ENCODE measurements around the gene MRPS35. TPM values are rescaled to one million over a fixed set of nuclear protein-coding genes. Genes with fewer than 3 reads are reported as not detected.

MRPS35 gene
- total RNA-seq, 4 donors from 2014 or later: 30.7 to 78.8 (median 63.8) TPM

GRCh38 chr12:27802511-27802910 is 91.9 kb downstream of the MRPS35 start:
- WGBS, 2 donors (ENCODE audit: low coverage in 1 of 2): 49 to 50% methylated on average over 4 of the region's 4 CpGs

DNA sequence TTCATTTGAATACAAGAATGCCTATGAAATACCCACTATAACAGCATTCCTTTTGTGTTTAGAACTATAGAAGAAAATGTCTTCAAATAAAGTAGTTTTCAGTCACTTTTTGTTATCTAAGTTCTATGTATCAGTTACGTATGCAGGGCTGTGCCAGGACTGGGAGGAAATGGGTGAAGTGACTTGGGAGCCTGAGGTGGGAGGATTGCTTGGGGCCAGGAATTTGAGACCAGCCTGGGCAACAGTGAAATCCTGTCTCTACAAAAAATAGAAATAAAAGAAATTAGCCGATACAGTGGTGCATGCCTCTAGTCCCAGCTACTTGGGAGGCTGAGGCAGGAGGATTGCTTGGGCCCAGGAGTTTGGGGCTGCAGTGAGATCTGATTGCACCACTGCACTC is 92.3 kb downstream of the MRPS35 start:
- Histone ChIP-seq H3K4me3 (no peak overlapping the region), H3K27me3 (no peaks in the 10 kb centered on the region), H3K9me3 (no peaks in the 10 kb centered on the region), H3K36me3 (peaks cover 0 to 15% (median 5%) of the 10 kb centered on the region in 4 donors), H3K27ac (no peak overlapping the region), H3K4me1 (no peaks in the 10 kb centered on the region)
- TF ChIP-seq POLR2AphosphoS5 (IDR thresholded peaks at IDR 0.05) (no peak), POLR2A (IDR thresholded peaks at IDR 0.05) (no peak), EP300 (IDR thresholded peaks at IDR 0.05; ENCODE audit: low read depth) (no peak)
- TF ChIP-seq, protein P1, sequence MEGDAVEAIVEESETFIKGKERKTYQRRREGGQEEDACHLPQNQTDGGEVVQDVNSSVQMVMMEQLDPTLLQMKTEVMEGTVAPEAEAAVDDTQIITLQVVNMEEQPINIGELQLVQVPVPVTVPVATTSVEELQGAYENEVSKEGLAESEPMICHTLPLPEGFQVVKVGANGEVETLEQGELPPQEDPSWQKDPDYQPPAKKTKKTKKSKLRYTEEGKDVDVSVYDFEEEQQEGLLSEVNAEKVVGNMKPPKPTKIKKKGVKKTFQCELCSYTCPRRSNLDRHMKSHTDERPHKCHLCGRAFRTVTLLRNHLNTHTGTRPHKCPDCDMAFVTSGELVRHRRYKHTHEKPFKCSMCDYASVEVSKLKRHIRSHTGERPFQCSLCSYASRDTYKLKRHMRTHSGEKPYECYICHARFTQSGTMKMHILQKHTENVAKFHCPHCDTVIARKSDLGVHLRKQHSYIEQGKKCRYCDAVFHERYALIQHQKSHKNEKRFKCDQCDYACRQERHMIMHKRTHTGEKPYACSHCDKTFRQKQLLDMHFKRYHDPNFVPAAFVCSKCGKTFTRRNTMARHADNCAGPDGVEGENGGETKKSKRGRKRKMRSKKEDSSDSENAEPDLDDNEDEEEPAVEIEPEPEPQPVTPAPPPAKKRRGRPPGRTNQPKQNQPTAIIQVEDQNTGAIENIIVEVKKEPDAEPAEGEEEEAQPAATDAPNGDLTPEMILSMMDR (IDR thresholded peaks at IDR 0.05): no peak
- no peak for DNase-seq
- in situ Hi-C loops (cut with MboI; ENCODE audit: low pct_ligation_motif_present in 1 of 4, low pct_unique_long_range_greater_than_20kb in 1 of 4, low sequenced_read_pairs in 3 of 4) (no loop called here), intact Hi-C loops (cut with DNase I; ENCODE audit: low total_unique reads) (no loop called here)
- 75 to 88% methylated on average over 1 to 2 of the region's 2 CpGs for WGBS, 2 donors (ENCODE audit: low coverage in 1 of 2)

More at GRCh38 chr12:27802511-27802910, 91.9 kb downstream of the MRPS35 start:
- no peaks in the 10 kb centered on the region for H3K4me1 ChIP-seq
- TF ChIP-seq, protein P1 (IDR thresholded peaks at IDR 0.05): no peak
- TF ChIP-seq EP300 (IDR thresholded peaks at IDR 0.05; ENCODE audit: low read depth) (no peak), POLR2AphosphoS5 (IDR thresholded peaks at IDR 0.05) (no peak), POLR2A (IDR thresholded peaks at IDR 0.05) (no peak)
- no peaks in the 10 kb centered on the region for H3K27me3 ChIP-seq
- peaks cover 0 to 20% (median 7%) of the 10 kb centered on the region in 4 donors for H3K36me3 ChIP-seq
- in situ Hi-C loops (cut with MboI; ENCODE audit: low pct_ligation_motif_present in 1 of 4, low pct_unique_long_range_greater_than_20kb in 1 of 4, low sequenced_read_pairs in 3 of 4): no loop called here
- no peak for DNase-seq
- H3K9me3 ChIP-seq: no peaks in the 10 kb centered on the region
- no peak overlapping the region for H3K27ac ChIP-seq
- intact Hi-C loops (cut with DNase I; ENCODE audit: low total_unique reads): no loop called here
- H3K4me3 ChIP-seq: no peak overlapping the region

- H3K4me3 ChIP-seq: no peak overlapping the region
- intact Hi-C loops (cut with DNase I; ENCODE audit: low total_unique reads): no loop called here
- H3K4me1 ChIP-seq: no peaks in the 10 kb centered on the region
- H3K9me3 ChIP-seq: no peaks in the 10 kb centered on the region
- WGBS, 2 donors (ENCODE audit: low coverage in 1 of 2): 38 to 47% methylated on average over 1 of the region's 1 CpG
- no peaks in the 10 kb centered on the region for H3K27me3 ChIP-seq
- no peaks in the 10 kb centered on the region for H3K36me3 ChIP-seq
- no peak for DNase-seq
- in situ Hi-C loops (cut with MboI; ENCODE audit: low pct_ligation_motif_present in 1 of 4, low pct_unique_long_range_greater_than_20kb in 1 of 4, low sequenced_read_pairs in 3 of 4): no loop called here
- H3K27ac ChIP-seq: no peak overlapping the region
- TF ChIP-seq, protein P1 (IDR thresholded peaks at IDR 0.05): no peak
Observed at GRCh38 chr12:27805238-27805637, 94.6 kb downstream of the MRPS35 start.

Small RNAs within 50 kb of the gene (small RNA-seq; reads per million reads assigned to genes)
- 0 reads per million in 4 donors for gene RF00019

Other genes starting within 250 kb of the MRPS35 start
- 10 to 100 TPM; 15.3 to 52.9 (median 39.8) TPM for gene PPFIBP1, start 186.6 kb upstream of the MRPS35 start, total RNA-seq
- 100 to 1,000 TPM in 1 of 4 donors, 10 to 100 TPM in 2, 1 to 10 TPM in 1; 7.5 to 210 (median 45.3) TPM for gene REP15, start 14.4 kb upstream of the MRPS35 start, total RNA-seq
- 100 to 1,000 TPM in 1 of 4 donors, 10 to 100 TPM in 3; 14.7 to 104 (median 47.3) TPM for gene KLHL42, start 69.4 kb downstream of the MRPS35 start, total RNA-seq
- not detected for gene MANSC4, start 69.4 kb downstream of the MRPS35 start, total RNA-seq

All from transverse colon (tissue), 4 donors.